B cell (primary cell): ENCODE results near the gene SMNDC1.

Experiments
- EZH2 ChIP-seq: IDR thresholded peaks from 2 replicates; pipeline ENCODE4 v1.6.1; 2012; ENCODE audit warnings: borderline replicate concordance, low read depth, mild to moderate bottlenecking, moderate library complexity, low read length; ENCODE audit not compliant: insufficient read depth, poor library complexity, severe bottlenecking
- TF ChIP-seq, protein P1 (sequence below): fragments of 200-600 bp; IDR thresholded peaks from one replicate; pipeline ENCODE4 v1.8.0; 2022; ENCODE audit warnings: antibody characterized with exemption, mild to moderate bottlenecking

- TF ChIP-seq, protein P1, sequence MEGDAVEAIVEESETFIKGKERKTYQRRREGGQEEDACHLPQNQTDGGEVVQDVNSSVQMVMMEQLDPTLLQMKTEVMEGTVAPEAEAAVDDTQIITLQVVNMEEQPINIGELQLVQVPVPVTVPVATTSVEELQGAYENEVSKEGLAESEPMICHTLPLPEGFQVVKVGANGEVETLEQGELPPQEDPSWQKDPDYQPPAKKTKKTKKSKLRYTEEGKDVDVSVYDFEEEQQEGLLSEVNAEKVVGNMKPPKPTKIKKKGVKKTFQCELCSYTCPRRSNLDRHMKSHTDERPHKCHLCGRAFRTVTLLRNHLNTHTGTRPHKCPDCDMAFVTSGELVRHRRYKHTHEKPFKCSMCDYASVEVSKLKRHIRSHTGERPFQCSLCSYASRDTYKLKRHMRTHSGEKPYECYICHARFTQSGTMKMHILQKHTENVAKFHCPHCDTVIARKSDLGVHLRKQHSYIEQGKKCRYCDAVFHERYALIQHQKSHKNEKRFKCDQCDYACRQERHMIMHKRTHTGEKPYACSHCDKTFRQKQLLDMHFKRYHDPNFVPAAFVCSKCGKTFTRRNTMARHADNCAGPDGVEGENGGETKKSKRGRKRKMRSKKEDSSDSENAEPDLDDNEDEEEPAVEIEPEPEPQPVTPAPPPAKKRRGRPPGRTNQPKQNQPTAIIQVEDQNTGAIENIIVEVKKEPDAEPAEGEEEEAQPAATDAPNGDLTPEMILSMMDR = no peak
- no peak for TF ChIP-seq EZH2
These were observed 43.8 kb downstream of the SMNDC1 start for GRCh38 chr10:110260746-110261477.
